Measurements from ENCODE around the gene SPTBN5. TPM values are rescaled to one million over a fixed set of nuclear protein-coding genes. Genes with fewer than 3 reads are reported as not detected.

Gene SPTBN5
- total RNA-seq, 1 donor from 2014 or later, result 2.6 TPM

DNA sequence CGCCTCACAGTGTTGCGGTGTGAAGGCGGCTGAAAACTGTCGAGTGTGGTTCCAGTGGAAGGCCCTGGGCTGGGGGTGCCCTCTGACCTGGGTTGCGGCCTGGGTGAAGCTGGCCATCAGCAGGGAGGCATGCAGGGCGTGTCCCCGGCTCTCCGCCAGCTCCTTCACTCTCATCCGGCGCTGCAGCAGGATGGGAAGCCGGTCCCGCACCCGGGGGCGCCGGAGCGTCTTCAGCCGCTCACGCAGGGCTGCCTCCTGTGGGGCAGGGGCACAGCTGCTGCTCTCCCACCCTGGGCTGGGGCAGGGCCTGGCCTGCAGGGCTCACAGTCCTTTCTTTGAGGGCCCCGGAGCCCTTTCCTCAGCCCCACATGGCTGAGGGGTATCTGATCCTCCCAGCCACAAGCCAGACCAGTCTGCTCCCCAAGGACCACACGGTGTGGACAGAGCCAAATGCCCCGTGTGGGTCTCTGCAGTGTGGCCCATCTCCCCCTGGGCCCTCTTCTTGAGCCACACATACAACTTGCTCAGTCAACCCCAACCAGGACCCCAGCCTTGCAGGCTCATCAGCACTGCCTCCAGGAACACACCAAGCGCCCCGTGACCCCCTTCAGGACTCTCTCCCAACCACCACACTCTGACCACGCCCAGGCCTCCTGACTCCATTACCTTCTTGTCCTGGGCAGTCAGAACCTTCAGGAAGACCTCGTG lies 26.8 kb downstream of the SPTBN5 start:
- no peak for DNase-seq (ENCODE audit: low read depth in 2 of 2)

DNA sequence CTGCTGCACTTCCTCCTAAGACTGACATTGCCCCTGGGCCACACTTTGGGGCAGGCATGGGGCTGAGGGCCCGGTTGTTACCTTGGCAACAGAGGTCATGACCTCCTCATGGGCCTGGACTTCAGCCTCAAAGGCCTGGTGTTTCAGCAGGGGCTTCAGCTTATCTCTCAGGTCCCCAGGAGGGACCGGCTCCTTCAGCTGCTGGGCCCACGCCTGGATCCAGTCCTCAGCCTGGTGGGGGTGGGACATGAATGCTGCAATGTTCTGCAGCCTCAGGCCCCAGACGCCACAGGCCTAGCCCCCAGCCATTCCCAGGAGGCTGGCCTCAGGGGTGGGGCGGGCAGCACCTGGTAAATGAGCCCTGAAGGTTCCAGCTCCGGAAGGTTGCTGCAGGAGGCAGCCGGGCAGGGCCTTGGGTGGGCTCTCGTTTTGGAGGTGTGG lies 27.6 kb downstream of the SPTBN5 start:
- no peak for DNase-seq (ENCODE audit: low read depth in 2 of 2)

DNA sequence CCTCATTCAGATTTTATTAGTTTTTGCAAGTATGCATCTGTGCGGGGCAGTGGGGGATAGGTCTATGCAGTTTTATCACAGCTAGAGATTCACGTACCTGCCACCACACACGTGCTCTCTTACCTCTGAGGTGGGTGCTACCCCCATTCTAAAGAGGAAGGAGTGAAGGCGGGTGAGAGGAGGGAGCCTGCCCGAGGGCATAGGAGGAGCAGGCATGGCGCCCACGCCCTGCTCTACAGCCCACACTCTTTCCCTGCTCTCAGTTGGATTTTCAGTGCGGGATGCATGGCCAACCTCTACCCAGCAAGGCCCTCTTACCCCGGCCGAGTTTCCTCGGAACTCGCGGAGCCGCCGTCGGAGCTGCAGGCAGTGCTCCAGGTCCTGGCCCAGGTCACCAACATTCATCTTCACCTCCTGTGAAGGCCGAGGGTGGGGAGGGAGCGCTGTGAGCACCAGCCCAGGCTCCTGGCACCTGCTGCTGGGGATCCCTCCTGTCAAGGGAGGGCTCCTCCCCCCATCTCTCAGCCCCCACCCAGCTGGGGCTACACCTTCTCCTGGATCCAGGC lies 28.3 kb downstream of the SPTBN5 start:
- no peak for DNase-seq (ENCODE audit: low read depth in 2 of 2)

DNA sequence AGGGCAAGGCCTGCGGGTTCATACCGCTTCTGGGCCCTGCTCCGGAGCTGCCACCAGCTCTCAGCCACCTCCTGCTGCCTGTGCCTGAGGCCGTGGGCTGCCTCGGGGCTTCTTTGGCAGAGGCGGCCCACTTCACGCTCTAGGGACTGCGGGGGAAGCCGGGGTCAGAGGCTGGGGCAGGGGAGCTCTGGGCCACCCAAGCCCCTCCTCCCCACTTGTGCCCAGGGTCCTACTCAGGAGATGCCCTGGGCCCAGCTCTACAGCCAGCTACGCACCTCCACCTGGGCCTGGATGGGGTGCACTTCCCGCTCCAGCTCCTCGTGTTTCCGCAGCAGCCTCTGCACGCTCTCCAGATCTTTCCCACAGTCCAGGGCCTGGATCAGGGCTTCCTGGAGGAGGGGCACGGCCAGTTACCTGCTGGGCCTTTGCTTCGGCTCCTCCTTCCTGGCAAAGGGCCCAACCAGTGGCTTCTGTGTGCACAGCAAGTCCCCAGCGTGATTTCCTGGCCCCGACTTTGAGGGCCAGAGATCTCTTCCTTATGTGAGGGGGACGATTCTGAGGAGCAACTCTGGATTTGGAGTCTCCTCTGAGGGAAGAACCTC lies 31.2 kb downstream of the SPTBN5 start:
- no peak for DNase-seq (ENCODE audit: low read depth in 2 of 2)

DNA sequence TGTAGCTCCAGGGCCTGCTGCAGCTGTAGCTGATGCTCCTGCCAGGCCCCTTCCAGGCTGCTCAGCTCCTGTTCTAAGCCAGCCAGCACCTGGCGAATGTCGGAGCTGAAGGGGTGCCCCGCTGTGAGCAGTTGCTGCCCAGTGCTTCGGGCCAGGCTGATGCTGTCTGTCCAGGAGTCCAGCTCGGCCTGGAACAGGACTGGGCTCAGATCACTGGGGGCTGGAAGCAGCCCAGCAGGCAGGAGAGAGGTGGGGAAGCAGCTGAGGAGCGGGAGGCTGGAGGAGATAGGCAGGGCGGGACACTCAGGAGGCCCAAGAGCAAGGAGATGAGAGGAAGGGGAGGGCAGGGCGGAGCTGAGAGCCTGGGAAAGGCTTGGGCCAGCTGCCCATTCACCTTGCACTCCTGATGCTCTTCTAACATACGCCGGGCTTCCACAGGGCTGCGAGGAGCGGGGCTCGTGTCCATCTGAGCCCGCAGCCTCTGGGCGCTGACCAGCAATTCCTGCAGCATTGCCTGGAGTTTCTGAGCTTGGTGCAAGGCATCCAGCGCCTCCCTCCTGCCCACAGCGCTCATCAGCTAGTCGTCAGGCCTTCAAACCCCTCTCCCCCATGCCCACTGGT lies 32.0 kb downstream of the SPTBN5 start:
- DNase-seq (ENCODE audit: low read depth in 2 of 2), result no peak

DNA sequence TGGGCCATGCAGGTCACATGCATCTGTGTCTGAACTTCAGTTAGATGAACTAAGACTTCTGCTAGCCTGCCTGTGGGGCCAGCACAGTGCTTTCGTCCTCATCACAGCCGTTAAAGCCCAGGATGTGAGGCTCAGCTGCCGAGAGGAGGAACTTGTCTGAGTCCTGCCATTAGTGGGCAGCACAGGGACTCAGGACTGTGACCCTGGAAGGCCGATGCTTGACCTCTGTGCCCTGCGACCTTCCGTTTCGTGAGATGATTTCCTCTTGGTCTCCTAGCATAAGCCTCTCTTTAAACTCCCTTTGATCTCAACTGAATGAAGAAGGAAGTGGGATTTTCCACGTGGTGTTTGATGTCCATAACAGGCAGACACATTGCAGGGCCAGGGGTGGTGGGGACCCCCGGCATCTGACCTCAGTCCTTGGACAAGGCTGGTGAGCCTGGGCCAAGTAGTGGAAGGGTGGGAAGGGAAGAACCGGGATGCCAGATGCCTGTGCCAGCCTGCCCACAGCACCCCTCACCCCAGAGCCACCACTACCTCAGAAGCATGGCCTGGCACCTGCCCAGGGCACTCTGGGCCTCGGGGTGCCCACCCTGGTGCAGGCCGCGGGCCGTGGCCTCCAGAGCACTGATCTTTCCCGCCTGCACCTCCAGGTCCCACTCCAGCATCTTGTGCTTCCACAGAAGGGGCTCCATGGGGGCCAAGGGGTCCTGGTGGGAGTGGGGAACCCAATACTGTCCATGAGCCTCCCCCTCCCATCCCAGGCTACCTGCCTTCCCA lies 33.6 kb downstream of the SPTBN5 start:
- DNase-seq (ENCODE audit: low read depth in 2 of 2), result peak in 1 of 2 donors; percentile 36

DNA sequence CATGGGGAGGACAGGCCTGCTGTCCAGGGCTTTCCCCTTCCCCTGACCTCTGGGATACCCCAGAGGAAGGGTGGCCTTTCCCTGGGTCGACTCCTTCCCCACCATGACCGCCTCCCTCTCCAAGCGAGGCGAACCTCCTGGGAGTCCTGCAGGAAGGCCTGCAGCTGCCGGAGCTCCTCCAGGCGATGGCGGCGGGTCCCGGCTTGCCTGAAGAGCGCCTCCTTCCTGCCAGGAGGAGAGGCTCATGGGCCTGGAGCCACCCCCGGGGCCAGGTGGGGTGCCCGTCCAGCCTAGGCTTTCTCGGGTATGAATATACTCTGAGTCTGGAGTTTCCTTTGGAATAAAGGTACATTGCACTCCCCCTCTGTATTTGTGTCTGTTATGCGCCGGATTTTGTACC lies 35.1 kb downstream of the SPTBN5 start:
- no peak for DNase-seq (ENCODE audit: low read depth in 2 of 2)

DNA sequence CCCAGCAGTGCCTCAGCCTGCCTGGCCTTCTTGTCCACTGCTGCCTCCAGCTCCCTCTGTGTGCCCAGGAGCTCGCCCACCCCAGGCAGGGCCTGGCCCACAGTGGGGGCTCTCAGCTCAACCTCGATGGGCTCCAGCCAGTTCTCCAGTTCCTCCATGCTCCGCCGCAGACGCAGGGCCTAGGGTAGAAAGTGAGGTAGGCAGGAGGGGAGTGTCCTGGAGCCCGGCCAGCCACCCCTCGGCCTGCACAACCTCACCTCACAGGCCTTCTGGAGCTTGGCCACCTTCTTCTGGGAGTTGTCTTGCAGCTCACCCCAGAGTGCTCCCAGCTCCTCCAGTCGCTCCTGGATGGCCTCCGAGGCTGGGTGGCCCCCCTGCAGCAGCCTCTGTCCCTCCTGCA lies 36.5 kb downstream of the SPTBN5 start:
- DNase-seq (ENCODE audit: low read depth in 2 of 2), result no peak

DNA sequence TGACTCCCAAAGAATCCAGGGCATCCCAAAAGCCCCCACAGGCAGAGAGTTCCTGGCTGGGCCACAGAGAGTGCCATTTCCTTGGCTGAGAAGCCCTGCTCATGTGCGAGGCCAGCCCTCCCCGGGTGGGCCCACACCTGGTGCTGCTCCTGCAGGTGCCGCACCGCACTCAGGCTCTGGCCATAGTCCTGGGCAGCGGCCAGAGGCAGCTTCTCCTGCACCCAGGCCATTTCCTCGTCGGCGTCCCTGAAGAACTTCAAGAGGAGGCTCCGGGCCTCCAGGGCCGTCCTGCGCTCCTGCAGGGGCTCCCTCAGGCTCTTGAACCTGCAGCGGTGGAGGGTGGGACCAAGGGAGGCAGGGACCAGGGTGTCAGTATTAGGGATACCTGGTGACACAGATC lies 37.1 kb downstream of the SPTBN5 start:
- DNase-seq (ENCODE audit: low read depth in 2 of 2), result no peak

DNA sequence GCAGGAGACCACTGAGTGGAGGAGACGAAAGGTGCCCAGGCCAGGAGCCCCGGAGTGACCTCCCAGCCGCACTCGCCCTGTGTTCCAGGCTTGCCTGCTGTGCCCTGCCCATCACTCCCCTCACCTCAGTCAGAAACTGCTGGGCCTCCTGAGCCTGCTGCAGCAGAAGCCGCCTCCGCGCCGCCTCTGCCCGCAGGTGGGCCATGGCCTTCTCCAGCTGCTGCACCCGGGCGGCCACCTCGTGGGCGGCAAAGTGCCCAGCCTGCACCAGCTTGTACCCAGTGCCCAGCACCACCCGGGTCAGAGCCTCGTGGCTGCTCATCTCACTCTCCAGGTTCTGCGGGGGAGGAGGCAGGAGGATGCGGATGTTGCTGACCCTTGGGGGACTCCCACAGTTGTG lies 37.6 kb downstream of the SPTBN5 start:
- no peak for DNase-seq (ENCODE audit: low read depth in 2 of 2)

DNA sequence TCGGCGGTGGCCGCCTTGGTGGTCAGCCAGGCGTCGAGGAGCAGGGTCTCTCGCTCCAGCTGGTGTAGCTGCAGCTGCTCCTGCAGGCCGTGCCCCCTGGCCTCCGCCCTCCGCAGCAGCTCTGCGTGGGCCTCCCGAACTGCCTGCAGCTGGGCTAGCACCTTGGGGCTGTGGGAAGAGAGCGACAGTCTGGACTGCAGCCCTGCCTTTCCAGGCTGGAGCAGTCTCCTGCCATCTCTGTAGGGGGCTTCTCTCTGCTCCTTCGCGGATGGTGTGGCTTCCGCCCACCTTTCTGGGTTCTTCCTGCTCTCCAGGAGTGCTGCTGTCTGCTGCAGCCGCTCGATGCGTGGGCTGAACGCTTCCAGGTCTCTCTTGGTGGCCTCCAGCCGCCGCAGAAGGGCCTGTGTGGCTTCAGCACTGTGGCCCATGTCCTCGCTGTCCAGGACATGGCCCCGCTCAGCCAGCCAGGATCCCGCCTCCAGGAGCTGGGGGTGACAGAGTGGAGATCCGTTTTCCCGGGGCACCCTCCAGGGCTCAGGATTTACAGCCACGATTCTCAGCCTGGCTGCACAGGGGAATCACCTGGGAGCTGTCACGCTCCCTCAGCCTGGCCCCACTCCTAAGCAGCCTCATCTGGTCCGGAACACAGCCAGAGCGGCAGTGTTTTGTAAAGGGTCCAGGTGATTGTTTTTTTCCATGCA lies 38.4 kb downstream of the SPTBN5 start:
- DNase-seq (ENCODE audit: low read depth in 2 of 2), result no peak

DNA sequence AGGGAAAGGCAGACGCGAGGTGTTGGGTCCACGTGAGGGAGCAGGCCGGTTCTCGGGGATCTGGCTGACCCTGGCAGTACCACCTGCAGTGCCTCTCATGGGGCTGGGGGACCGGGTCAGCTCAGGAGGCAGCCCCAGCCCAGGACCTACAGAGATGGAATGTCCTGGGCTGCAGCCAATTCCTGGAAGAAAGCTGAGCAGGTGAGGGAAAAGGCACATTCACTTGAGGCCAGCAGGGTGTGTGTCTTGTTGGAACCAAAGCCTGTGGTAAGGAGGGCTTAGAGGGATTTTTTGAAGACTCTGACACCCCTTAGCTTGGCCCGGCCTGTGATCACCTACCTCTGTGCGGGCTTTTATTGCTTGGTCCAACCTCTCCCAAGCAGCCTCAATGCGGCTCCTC lies 39.4 kb downstream of the SPTBN5 start:
- DNase-seq (ENCODE audit: low read depth in 2 of 2), result no peak

DNA sequence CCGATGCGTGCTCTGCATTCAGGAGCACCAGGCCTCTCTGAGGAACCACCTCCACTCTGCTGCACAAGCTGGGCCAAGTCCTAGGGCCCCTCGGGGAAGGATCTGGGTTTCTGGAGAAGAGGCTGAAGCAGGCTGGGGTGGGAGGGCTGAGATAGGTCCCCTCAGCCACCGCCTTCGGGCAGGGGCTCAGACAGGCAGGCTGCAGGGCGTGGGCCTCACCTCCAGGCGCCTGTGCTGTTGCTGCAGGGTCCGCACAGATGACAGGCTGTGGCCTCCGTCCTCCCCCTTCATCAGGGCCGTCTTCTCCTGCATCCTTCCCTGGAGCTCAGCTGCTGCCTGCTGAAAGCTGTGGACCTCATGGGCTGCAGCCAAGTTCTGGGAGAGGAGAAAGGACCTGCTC lies 40.0 kb downstream of the SPTBN5 start:
- DNase-seq (ENCODE audit: low read depth in 2 of 2), result no peak

DNA sequence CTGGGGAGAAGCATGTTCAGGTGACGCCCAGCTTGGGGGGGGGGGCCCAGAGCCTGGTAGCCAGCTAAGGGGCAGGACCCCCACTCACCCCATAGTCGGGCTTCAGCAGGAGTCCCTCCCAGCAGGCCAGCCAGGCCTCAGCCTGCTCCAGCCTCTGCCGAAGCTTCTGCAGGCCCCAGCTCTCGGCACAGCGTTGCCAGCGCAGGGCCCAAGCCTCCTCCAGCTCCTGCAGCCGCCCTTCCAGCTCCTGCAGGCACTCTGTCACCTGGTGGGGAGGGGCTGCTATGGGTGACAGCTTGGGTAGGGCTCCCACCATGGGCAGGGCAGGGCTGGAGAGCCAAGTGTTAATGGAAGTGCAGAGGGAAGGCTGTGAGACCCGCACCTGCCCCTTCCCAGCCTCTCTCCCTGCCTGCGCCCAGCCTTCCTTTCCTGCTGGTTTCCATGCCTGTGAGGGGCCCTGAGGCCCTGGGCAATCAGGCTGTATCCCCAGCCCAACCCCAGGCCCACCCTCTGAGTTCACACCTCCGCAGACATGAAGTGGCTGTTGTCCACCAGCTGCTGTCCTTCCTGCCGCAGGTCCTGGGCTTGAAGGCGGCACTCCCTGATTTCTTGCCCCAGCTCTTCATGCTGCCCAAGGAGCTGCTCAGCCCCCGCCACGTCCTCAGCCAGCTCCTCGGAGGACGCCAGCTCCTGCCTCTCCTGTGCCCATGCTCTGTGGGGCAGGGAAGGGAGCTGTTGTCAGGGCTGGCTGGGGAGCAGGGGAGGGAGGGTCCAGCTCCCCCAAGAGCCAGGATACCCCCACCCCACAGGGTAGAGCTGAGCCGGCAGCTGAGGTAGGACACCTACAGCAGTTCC lies 40.9 kb downstream of the SPTBN5 start:
- no peak for DNase-seq (ENCODE audit: low read depth in 2 of 2)

DNA sequence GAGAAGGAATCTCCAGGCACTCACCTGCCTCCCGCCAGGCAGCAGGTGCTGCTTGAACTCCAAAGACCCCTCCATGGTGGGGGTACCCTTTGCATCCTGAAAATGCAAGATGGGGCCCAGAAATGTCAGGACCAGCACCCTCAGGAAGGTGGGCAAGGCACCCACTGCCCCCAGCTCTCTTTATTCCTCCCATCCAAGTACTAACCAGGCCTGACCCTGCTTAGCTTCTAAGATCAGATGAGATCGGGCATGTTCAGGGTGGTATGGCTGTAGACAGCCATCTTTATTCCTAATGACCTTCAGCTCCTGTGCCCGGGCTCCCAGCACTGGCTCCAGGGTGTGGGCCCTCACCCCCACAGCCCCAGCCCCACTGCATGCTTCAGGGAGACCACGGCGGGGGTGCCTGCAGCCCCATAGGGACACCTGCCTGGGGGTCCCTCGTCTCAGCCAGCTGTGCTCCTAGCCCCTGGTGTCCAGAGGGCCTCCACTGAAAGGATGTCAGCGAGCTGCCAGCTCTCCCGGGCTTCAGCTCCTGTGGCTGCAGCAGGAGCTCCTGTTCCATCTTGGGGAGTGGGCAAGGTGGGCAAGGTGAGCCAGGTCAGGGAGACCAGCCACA lies 42.0 kb downstream of the SPTBN5 start:
- DNase-seq (ENCODE audit: low read depth in 2 of 2), result no peak

DNA sequence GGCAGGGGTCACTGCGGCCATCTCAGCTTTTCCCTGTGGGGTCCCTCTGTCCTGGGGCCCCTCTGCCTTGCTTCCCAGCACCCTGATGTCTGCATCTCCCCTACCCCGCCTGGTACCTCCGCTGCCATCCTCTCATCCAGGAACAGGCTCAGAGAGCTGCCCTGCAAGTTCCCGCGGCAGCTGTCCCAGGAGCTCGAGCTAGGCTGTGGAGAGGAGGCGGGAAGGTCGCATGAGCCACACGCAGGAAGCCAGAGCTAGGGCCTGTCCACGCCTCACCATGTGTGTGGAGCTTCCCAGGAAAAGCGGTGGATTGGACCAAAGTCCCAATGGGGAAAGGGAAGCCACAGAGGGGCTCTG lies 42.7 kb downstream of the SPTBN5 start:
- no peak for DNase-seq (ENCODE audit: low read depth in 2 of 2)

DNA sequence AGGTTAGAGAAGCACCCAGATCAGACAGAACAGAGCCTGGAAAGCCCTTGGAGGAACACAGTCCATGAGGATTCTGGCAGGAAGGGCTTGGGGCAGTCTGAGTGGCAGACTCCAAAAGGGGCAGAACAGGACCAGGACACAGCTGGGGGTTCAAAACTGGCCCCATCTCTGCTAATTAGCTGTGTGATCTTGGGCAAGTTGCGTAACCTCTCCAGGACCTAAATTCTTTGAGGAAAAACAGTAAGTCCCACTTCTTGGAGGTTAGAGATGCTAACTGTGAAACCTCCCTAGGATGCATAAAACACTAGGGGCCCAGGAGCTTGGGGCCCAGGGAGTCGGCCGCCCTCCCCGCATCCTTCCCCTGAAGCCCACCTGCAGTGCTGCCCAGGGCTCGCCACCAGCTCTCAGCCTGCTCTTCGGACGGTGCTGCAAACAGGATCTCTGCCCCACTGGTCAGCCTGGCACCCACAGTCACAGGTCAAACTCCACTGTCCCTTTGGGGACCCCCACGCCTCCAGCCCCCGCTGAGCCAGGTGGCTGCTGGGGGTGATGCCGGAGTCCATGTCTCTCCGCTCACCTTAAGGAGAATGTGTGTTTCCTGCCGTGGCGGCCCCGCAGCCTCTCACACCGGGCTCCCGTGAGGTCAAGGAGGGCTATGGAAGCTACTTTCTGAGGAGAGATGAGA lies 43.2 kb downstream of the SPTBN5 start:
- no peak for DNase-seq (ENCODE audit: low read depth in 2 of 2)

DNA sequence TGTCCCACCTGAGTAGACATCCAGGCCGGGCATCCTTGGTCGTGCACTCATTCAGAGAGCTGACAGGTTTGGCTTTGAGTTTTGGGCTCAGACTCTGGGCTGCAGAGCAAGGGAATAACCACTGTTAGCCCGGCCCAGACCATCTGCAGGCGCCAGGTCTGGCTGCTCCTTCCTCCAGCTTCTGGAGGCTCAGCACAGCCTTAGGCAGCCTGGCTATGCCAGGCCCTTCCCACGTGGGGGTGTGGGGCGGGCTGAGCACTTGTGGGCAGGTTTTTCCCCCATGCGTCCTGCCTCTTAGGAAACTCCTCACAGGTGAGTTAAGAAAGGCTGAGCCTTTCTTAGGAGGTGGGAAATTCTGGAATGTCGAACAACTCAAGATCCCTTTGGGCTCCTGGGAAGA lies 44.0 kb downstream of the SPTBN5 start:
- no peak for DNase-seq (ENCODE audit: low read depth in 2 of 2)

DNA sequence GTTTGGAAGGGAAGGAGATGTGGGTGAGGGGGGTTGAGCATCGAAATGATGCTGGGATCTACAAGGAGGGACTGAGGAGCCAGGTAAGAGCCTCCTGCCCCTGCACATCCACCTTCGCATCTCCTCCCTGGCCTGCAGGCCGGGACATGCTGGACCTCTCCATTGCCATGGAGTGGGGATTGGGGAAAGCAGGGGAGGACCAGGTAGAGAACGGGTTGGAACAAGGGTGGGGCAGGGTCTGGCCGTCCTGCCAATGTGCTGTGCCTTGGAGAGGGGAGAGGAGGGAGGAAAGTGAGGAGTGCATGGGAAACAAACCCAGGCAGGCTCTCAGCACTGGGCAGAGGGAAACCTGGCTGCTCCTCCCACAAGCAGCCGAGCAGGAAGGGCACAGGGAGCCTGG lies 44.6 kb downstream of the SPTBN5 start:
- no peak for DNase-seq (ENCODE audit: low read depth in 2 of 2)
